Measurements from ENCODE around the gene IL1A. TPM values are rescaled to one million over a fixed set of nuclear protein-coding genes. Genes with fewer than 3 reads are reported as not detected.

Gene IL1A
- total RNA-seq, 1 experiment from 2014 or later = 0.11 TPM

DNA sequence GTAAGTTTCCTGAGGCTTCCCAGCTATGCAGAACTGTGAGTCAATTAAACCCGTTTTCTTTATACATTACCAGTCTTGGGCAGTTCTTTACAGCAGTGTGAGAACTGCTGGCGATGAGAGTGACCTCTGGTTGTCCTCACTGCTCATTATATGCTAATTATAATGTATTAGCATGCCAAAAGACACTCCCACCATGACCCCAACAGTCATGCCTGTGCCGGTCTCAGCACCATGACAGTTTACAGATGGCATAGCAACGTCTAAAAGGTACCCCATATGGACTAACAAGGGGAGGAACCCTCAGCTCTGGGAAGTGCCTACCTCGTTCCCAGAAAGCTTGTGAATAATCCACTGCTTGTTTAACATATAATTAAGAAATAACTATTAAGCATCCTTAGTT lies 8.1 kb upstream of the IL1A start:
- CTCF ChIA-PET = no interaction called here
- Histone ChIP-seq H3K4me1 (ENCODE audit: insufficient read depth, low read length) (peaks cover 30% of the 10 kb centered on the region), H4K20me1 (ENCODE audit: low read length) (no peaks in the 10 kb centered on the region), H3K36me3 (ENCODE audit: low read depth, low read length) (no peaks in the 10 kb centered on the region), H3K4me2 (ENCODE audit: low read length) (no peak overlapping the region), H3K9ac (ENCODE audit: low read length) (no peak overlapping the region), H3K9me3 (ENCODE audit: low read length) (no peaks in the 10 kb centered on the region), H3K4me3 (ENCODE audit: low read length) (no peak overlapping the region), H3K79me2 (ENCODE audit: low read length) (no peaks in the 10 kb centered on the region), H3K27me3 (ENCODE audit: low read length) (no peaks in the 10 kb centered on the region), H3F3A (ENCODE audit: low read length, unreplicated experiment) (no peaks in the 10 kb centered on the region), H3K27ac (ENCODE audit: low read length) (no peak overlapping the region), H2AFZ (ENCODE audit: low read length) (no peak overlapping the region), H3K9me2 (replicated peaks; ENCODE audit: low read length) (no peaks in the 10 kb centered on the region)
- ATAC-seq = no peak
- POLR2A ChIA-PET (ENCODE audit: unreplicated experiment) = no interaction called here
- intact Hi-C loops (cut with micrococcal nuclease) = no loop called here
- no peak for DNase-seq
- BruUV-seq (replicated peaks) = no TSS peak
- TF ChIP-seq EZH2 (IDR thresholded peaks at IDR 0.05; ENCODE audit: low read length, unreplicated experiment) (no peak), EZH2phosphoT487 (IDR thresholded peaks at IDR 0.05; ENCODE audit: borderline replicate concordance, low read length) (no peak)
- TF ChIP-seq, protein P1, sequence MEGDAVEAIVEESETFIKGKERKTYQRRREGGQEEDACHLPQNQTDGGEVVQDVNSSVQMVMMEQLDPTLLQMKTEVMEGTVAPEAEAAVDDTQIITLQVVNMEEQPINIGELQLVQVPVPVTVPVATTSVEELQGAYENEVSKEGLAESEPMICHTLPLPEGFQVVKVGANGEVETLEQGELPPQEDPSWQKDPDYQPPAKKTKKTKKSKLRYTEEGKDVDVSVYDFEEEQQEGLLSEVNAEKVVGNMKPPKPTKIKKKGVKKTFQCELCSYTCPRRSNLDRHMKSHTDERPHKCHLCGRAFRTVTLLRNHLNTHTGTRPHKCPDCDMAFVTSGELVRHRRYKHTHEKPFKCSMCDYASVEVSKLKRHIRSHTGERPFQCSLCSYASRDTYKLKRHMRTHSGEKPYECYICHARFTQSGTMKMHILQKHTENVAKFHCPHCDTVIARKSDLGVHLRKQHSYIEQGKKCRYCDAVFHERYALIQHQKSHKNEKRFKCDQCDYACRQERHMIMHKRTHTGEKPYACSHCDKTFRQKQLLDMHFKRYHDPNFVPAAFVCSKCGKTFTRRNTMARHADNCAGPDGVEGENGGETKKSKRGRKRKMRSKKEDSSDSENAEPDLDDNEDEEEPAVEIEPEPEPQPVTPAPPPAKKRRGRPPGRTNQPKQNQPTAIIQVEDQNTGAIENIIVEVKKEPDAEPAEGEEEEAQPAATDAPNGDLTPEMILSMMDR (conservative IDR thresholded peaks at IDR 0.05; ENCODE audit: low read depth, low read length) = no peak

DNA sequence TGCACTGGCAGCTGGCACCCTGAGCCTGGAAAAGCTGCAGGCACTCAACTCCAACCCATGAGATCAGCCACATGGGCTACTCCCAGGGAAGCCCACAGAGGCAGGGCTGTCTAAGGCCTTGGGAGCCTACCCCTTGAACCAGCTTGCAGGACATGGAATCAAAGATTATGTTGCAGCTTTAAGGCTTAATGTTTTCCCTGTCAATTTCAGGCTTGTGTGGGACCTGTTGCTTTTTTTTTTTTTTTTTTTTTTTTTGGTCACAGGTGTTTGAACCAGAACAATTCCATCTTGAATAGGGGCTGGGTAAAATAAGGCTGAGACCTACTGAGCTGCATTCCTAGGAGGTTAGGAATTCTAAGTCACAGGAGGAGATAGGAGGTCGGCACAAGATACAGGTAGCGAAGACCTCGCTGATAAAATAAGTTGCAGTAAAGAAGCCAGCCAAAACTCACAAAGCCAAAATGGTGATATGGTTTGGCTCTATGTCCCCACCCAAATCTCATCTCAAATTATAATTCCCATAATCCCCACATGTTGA lies 7.5 kb upstream of the IL1A start:
- ChIA-PET POLR2A (ENCODE audit: unreplicated experiment) (interaction anchor here (0.6 kb wide), 1 partner anchor 27 kb away, joined by 28 read pairs; no protein-coding TSS in a partner anchor), CTCF (no interaction called here)
- Histone ChIP-seq H3K9me2 (replicated peaks; ENCODE audit: low read length) (no peaks in the 10 kb centered on the region), H3K9ac (ENCODE audit: low read length) (no peak overlapping the region), H4K20me1 (ENCODE audit: low read length) (no peaks in the 10 kb centered on the region), H3K79me2 (ENCODE audit: low read length) (no peaks in the 10 kb centered on the region), H3K27me3 (ENCODE audit: low read length) (no peaks in the 10 kb centered on the region), H3K4me3 (ENCODE audit: low read length) (no peak overlapping the region), H3K4me2 (ENCODE audit: low read length) (no peak overlapping the region), H3K9me3 (ENCODE audit: low read length) (no peaks in the 10 kb centered on the region), H3K4me1 (ENCODE audit: insufficient read depth, low read length) (peaks cover 37% of the 10 kb centered on the region), H3F3A (ENCODE audit: low read length, unreplicated experiment) (no peaks in the 10 kb centered on the region), H3K36me3 (ENCODE audit: low read depth, low read length) (no peaks in the 10 kb centered on the region), H2AFZ (ENCODE audit: low read length) (no peak overlapping the region), H3K27ac (ENCODE audit: low read length) (no peak overlapping the region)
- ATAC-seq = no peak
- no peak for DNase-seq
- TF ChIP-seq, protein P1 (conservative IDR thresholded peaks at IDR 0.05; ENCODE audit: low read depth, low read length) = no peak
- no TSS peak for BruUV-seq (replicated peaks)
- intact Hi-C loops (cut with micrococcal nuclease) = no loop called here

DNA sequence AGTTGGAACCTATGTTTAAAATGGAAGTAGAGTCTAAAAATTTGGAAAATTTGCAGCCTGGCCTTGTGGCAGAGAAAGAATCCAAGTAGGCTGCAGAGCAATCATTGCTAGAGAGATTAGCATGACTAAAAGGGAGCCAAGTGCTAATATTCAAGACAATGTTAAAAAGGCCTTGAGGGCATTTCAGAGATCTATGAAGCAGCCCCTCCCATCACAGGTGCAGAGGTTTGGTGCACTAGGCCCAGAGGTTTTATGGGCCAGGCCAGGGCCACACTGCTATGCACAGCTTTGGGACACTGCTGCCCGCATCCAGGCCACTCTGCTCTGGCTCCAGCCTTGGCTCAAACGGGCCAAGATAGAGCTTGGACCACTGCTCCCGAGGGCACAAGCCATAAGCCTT lies 6.7 kb upstream of the IL1A start:
- H3K9ac ChIP-seq (ENCODE audit: low read length) = no peak overlapping the region
- H3K9me3 ChIP-seq (ENCODE audit: low read length) = no peaks in the 10 kb centered on the region
- H3K27me3 ChIP-seq (ENCODE audit: low read length) = no peaks in the 10 kb centered on the region
- ATAC-seq (no peak), DNase-seq (no peak)
- H4K20me1 ChIP-seq (ENCODE audit: low read length) = no peaks in the 10 kb centered on the region
- intact Hi-C loops (cut with micrococcal nuclease) = no loop called here
- H3K4me1 ChIP-seq (ENCODE audit: insufficient read depth, low read length) = peaks cover 38% of the 10 kb centered on the region
- no TSS peak for BruUV-seq (replicated peaks)
- no peaks in the 10 kb centered on the region for H3K79me2 ChIP-seq (ENCODE audit: low read length)
- H3K27ac ChIP-seq (ENCODE audit: low read length) = no peak overlapping the region
- H3F3A ChIP-seq (ENCODE audit: low read length, unreplicated experiment) = no peaks in the 10 kb centered on the region
- H3K9me2 ChIP-seq (replicated peaks; ENCODE audit: low read length) = no peaks in the 10 kb centered on the region
- ChIA-PET CTCF (no interaction called here), POLR2A (ENCODE audit: unreplicated experiment) (interaction anchor here (0.6 kb wide), 1 partner anchor 26 kb away, joined by 28 read pairs; no protein-coding TSS in a partner anchor)
- no peak overlapping the region for H2AFZ ChIP-seq (ENCODE audit: low read length)
- TF ChIP-seq EZH2 (IDR thresholded peaks at IDR 0.05; ENCODE audit: low read length, unreplicated experiment) = no peak
- TF ChIP-seq, protein P1 (conservative IDR thresholded peaks at IDR 0.05; ENCODE audit: low read depth, low read length) = no peak
- no peak for TF ChIP-seq EZH2phosphoT487 (IDR thresholded peaks at IDR 0.05; ENCODE audit: borderline replicate concordance, low read length)
- H3K36me3 ChIP-seq (ENCODE audit: low read depth, low read length) = no peaks in the 10 kb centered on the region
- no peak overlapping the region for H3K4me3 ChIP-seq (ENCODE audit: low read length)
- no peak overlapping the region for H3K4me2 ChIP-seq (ENCODE audit: low read length)
